ENCODE measurements around the gene COA1. TPM values are rescaled to one million over a fixed set of nuclear protein-coding genes. Genes with fewer than 3 reads are reported as not detected.
A peak's percentile ranks its signal among the peaks of the same experiment; 100 is the strongest.
"Not testable (repeated sequence)": the region's sequence is repeated elsewhere in the genome, so short reads cannot be mapped to it uniquely, and the experiment has no call there.

COA1 gene
- total and polyA plus RNA-seq, 7 experiments from 2014 or later: 51.3 to 86.6 (median 67.0) TPM

GRCh38 chr7:43627798-43628197 lies 101.5 kb downstream of the COA1 start:
- H3K27ac ChIP-seq (ENCODE audit: low read depth, low read length): peak overlapping the region; percentile 29

DNA sequence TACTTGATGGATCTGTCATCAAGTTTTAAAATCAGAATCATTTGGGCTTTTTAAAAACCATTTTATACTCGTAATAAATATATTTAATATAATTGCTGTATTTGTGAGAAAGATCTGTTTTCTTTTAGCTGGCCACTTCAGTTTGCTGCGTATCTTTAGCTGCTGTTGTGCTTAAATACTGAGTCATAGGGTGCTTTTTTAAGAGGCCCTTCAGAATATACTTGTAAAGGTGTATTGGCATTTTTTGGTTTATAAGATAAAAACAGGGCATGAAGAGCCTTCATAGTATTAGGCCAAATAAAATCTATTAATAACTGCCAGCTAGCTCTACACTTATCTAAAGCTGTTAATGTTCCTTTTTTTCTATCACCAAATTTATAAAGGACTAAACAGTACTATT lies 102.6 kb downstream of the COA1 start:
- H3K27ac Mint-ChIP-seq: peak overlapping the region in 6 of 9 donors; percentile 88 to 97 (median 90)
- H3K4me1 Mint-ChIP-seq: peaks cover 15 to 97% (median 78%) of the 10 kb centered on the region in 7 donors
- peak overlapping the region; percentile 63 for H3K27ac ChIP-seq (ENCODE audit: low read depth, low read length)

More at GRCh38 chr7:43627798-43628197, 101.5 kb downstream of the COA1 start:
- peaks cover 13 to 68% (median 56%) of the 10 kb centered on the region in 5 donors for H3K36me3 Mint-ChIP-seq
- H3K9me3 Mint-ChIP-seq; H3K27me3 ChIP-seq (ENCODE audit: control insufficient read depth in 2 of 2, insufficient read depth in 2 of 2, low read length in 2 of 2); H3K27me3 Mint-ChIP-seq; ATAC-seq; H3K4me3 ChIP-seq (ENCODE audit: low read length); DNase-seq; H3K9me3 ChIP-seq (ENCODE audit: control insufficient read depth in 2 of 3, low read length in 3 of 3): not testable (repeated sequence)
- H3K4me1 Mint-ChIP-seq: peaks cover 26 to 97% (median 76%) of the 10 kb centered on the region in 7 donors
- CTCF ChIA-PET: interaction anchor here (1.1 to 5.3 kb wide), 2 partner anchors 45 to 72 kb away, joined by 4 to 35 read pairs; partner anchors contain the start of gene STK17A
- peak overlapping the region in 8 of 10 donors; percentile 1 to 57 (median 24) for H3K4me3 Mint-ChIP-seq
- Histone ChIP-seq H3K4me1 (ENCODE audit: control insufficient read depth in 2 of 2, insufficient read depth in 2 of 2, low read length in 2 of 2) (peaks cover 60 to 76% of the 10 kb centered on the region in 2 donors), H3K36me3 (ENCODE audit: control insufficient read depth in 2 of 3, insufficient read depth in 3 of 3, low read length in 3 of 3) (peaks cover 10 to 15% (median 11%) of the 10 kb centered on the region in 3 experiments)
- POLR2A ChIA-PET: interaction anchor here (0.9 to 15.9 kb wide), 9 partner anchors 8 to 72 kb away, joined by 3 to 210 read pairs (median 4); no protein-coding TSS in a partner anchor
- intact Hi-C loops (cut with micrococcal nuclease): loop anchor here in 1 of 2 donors (1.0 kb wide), 2 partner anchors 8 to 10 kb away; no protein-coding TSS in a partner anchor
- H3K27ac Mint-ChIP-seq: peak overlapping the region in 7 of 9 donors; percentile 67 to 93 (median 88)

GRCh38 chr7:43625980-43626379 lies 103.3 kb downstream of the COA1 start:
- no peak for DNase-seq

More for the DNA sequence above, 102.6 kb downstream of the COA1 start:
- Histone ChIP-seq H3K9me3 (ENCODE audit: control insufficient read depth in 2 of 3, low read length in 3 of 3) (no peaks in the 10 kb centered on the region), H3K27me3 (ENCODE audit: control insufficient read depth in 2 of 2, insufficient read depth in 2 of 2, low read length in 2 of 2) (no peaks in the 10 kb centered on the region), H3K36me3 (ENCODE audit: control insufficient read depth in 2 of 3, insufficient read depth in 3 of 3, low read length in 3 of 3) (peaks cover 10 to 15% (median 11%) of the 10 kb centered on the region in 3 experiments), H3K4me1 (ENCODE audit: control insufficient read depth in 2 of 2, insufficient read depth in 2 of 2, low read length in 2 of 2) (peaks cover 61 to 76% of the 10 kb centered on the region in 2 donors), H3K4me3 (ENCODE audit: low read length) (no peak overlapping the region)
- H3K36me3 Mint-ChIP-seq: peaks cover 13 to 68% (median 55%) of the 10 kb centered on the region in 5 donors
- ChIA-PET CTCF (interaction anchor here (1.9 to 5.3 kb wide), 2 partner anchors 44 to 73 kb away, joined by 12 to 35 read pairs; partner anchors contain the start of gene STK17A), POLR2A (interaction anchor here (1.0 to 15.9 kb wide), 9 partner anchors 9 to 73 kb away, joined by 3 to 210 read pairs (median 4); partner anchors contain the start of gene STK17A)
- ATAC-seq (no peak), DNase-seq (no peak)
- peak overlapping the region in 1 of 10 donors; percentile 48 for H3K4me3 Mint-ChIP-seq
- peaks cover 0 to 4% (median 0%) of the 10 kb centered on the region in 11 donors for H3K9me3 Mint-ChIP-seq
- no peaks in the 10 kb centered on the region for H3K27me3 Mint-ChIP-seq
- intact Hi-C loops (cut with micrococcal nuclease): no loop called here

DNA sequence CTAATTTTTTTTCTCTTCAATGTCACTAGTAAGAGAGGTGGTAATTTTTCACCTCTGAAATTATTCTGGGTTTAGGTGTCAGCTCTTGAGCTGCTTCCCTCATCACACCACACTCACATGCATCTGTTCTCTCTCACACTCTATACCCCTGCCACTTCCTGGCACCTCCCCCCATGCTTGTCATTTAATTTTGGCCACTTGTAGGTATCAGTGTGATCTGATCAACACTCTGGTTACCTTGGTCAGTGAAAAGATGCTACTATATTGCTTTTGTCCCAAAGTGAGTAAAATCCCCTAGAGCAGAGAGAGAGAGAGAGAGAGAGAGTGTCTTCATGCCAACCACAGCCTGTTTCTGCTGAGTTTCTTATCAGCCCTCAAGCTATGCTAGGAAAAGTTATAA lies 103.9 kb downstream of the COA1 start:
- H3K4me1 ChIP-seq (ENCODE audit: control insufficient read depth in 2 of 2, insufficient read depth in 2 of 2, low read length in 2 of 2): peaks cover 65 to 76% of the 10 kb centered on the region in 2 donors
- Mint-ChIP-seq H3K36me3 (peaks cover 9 to 66% (median 49%) of the 10 kb centered on the region in 5 donors), H3K9me3 (peaks cover 0 to 4% (median 0%) of the 10 kb centered on the region in 11 donors), H3K27me3 (no peaks in the 10 kb centered on the region), H3K4me3 (peak overlapping the region in 9 of 10 donors; percentile 54 to 90 (median 76)), H3K27ac (peak overlapping the region in 7 of 9 donors; percentile 71 to 97 (median 90)), H3K4me1 (peaks cover 3 to 96% (median 76%) of the 10 kb centered on the region in 7 donors)
- peaks cover 10 to 18% (median 11%) of the 10 kb centered on the region in 3 experiments for H3K36me3 ChIP-seq (ENCODE audit: control insufficient read depth in 2 of 3, insufficient read depth in 3 of 3, low read length in 3 of 3)
- H3K9me3 ChIP-seq (ENCODE audit: control insufficient read depth in 2 of 3, low read length in 3 of 3): no peaks in the 10 kb centered on the region
- intact Hi-C loops (cut with micrococcal nuclease): loop anchor here (1.0 to 2.0 kb wide), 6 partner anchors 10 to 75 kb away; partner anchors contain the start of gene STK17A (in 1 of the 2)
- DNase-seq: peak in 7 of 9 donors; percentile 56 to 75 (median 68)
- POLR2A ChIA-PET: interaction anchor here (0.7 to 15.9 kb wide), 9 partner anchors 11 to 74 kb away, joined by 3 to 210 read pairs (median 4); partner anchors contain the start of gene STK17A
- H3K4me3 ChIP-seq (ENCODE audit: low read length): no peak overlapping the region
- CTCF ChIA-PET: interaction anchor here (1.9 to 5.3 kb wide), 2 partner anchors 43 to 74 kb away, joined by 12 to 35 read pairs; partner anchors contain the start of gene STK17A
- no peaks in the 10 kb centered on the region for H3K27me3 ChIP-seq (ENCODE audit: control insufficient read depth in 2 of 2, insufficient read depth in 2 of 2, low read length in 2 of 2)
- peak overlapping the region; percentile 63 for H3K27ac ChIP-seq (ENCODE audit: low read depth, low read length)
- ATAC-seq: peak; percentile 89

More at GRCh38 chr7:43625980-43626379, 103.3 kb downstream of the COA1 start:
- Mint-ChIP-seq H3K27me3 (no peaks in the 10 kb centered on the region), H3K4me1 (peaks cover 8 to 96% (median 77%) of the 10 kb centered on the region in 7 donors), H3K27ac (peak overlapping the region in 6 of 9 donors; percentile 88 to 97 (median 92)), H3K36me3 (peaks cover 9 to 67% (median 51%) of the 10 kb centered on the region in 5 donors), H3K9me3 (peaks cover 0 to 4% (median 0%) of the 10 kb centered on the region in 11 donors), H3K4me3 (peak overlapping the region in 8 of 10 donors; percentile 16 to 90 (median 76))
- Histone ChIP-seq H3K9me3 (ENCODE audit: control insufficient read depth in 2 of 3, low read length in 3 of 3) (no peaks in the 10 kb centered on the region), H3K27ac (ENCODE audit: low read depth, low read length) (peak overlapping the region; percentile 63), H3K36me3 (ENCODE audit: control insufficient read depth in 2 of 3, insufficient read depth in 3 of 3, low read length in 3 of 3) (peaks cover 10 to 15% (median 11%) of the 10 kb centered on the region in 3 experiments), H3K4me3 (ENCODE audit: low read length) (no peak overlapping the region), H3K27me3 (ENCODE audit: control insufficient read depth in 2 of 2, insufficient read depth in 2 of 2, low read length in 2 of 2) (no peaks in the 10 kb centered on the region), H3K4me1 (ENCODE audit: control insufficient read depth in 2 of 2, insufficient read depth in 2 of 2, low read length in 2 of 2) (peaks cover 67 to 77% of the 10 kb centered on the region in 2 donors)
- intact Hi-C loops (cut with micrococcal nuclease): loop anchor here (1.0 to 2.0 kb wide), 6 partner anchors 11 to 74 kb away; partner anchors contain the start of gene STK17A (in 1 of the 2)
- POLR2A ChIA-PET: interaction anchor here (0.7 to 15.9 kb wide), 10 partner anchors 10 to 74 kb away, joined by 3 to 210 read pairs (median 4); partner anchors contain the start of gene STK17A
- no peak for ATAC-seq
- CTCF ChIA-PET: interaction anchor here (1.9 to 5.3 kb wide), 2 partner anchors 43 to 74 kb away, joined by 12 to 35 read pairs; partner anchors contain the start of gene STK17A

- intact Hi-C loops (cut with micrococcal nuclease): loop anchor here in 1 of 2 donors (2.0 kb wide), 1 partner anchor 41 kb away; the partner anchor contains the start of gene STK17A
- Mint-ChIP-seq H3K27ac (peak overlapping the region in 5 of 9 donors; percentile 78 to 97 (median 88)), H3K4me3 (peak overlapping the region in 6 of 10 donors; percentile 64 to 80 (median 76)), H3K4me1 (peaks cover 0 to 86% (median 70%) of the 10 kb centered on the region in 7 donors), H3K9me3 (peaks cover 0 to 4% (median 0%) of the 10 kb centered on the region in 11 donors), H3K27me3 (no peaks in the 10 kb centered on the region), H3K36me3 (peaks cover 9 to 61% (median 48%) of the 10 kb centered on the region in 5 donors)
- Histone ChIP-seq H3K27me3 (ENCODE audit: control insufficient read depth in 2 of 2, insufficient read depth in 2 of 2, low read length in 2 of 2) (no peaks in the 10 kb centered on the region), H3K9me3 (ENCODE audit: control insufficient read depth in 2 of 3, low read length in 3 of 3) (no peaks in the 10 kb centered on the region), H3K4me3 (ENCODE audit: low read length) (peak overlapping the region; percentile 17), H3K36me3 (ENCODE audit: control insufficient read depth in 2 of 3, insufficient read depth in 3 of 3, low read length in 3 of 3) (peaks cover 10 to 28% (median 11%) of the 10 kb centered on the region in 3 experiments), H3K27ac (ENCODE audit: low read depth, low read length) (peak overlapping the region; percentile 63), H3K4me1 (ENCODE audit: control insufficient read depth in 2 of 2, insufficient read depth in 2 of 2, low read length in 2 of 2) (peaks cover 66 to 81% of the 10 kb centered on the region in 2 donors)
- POLR2A ChIA-PET: interaction anchor here (2.0 to 9.2 kb wide), 2 partner anchors 23 to 41 kb away, joined by 8 to 96 read pairs; partner anchors contain the start of gene STK17A
- no peak for DNase-seq
- ATAC-seq: no peak
- CTCF ChIA-PET: interaction anchor here (1.0 kb wide), 1 partner anchor 42 kb away, joined by 4 read pairs; the partner anchor contains the start of gene STK17A
Observed at GRCh38 chr7:43624156-43624555, 105.2 kb downstream of the COA1 start.

All from naive thymus-derived CD4-positive, alpha-beta T cell (primary cell).